Measurements from ENCODE around the gene DOCK8. TPM values are rescaled to one million over a fixed set of nuclear protein-coding genes. Genes with fewer than 3 reads are reported as not detected.
A peak's percentile ranks its signal among the peaks of the same experiment; 100 is the strongest.

DOCK8 gene
- total and polyA plus RNA-seq, 10 donors, result 34.3 to 275 (median 184) TPM

GRCh38 chr9:237858-238345 is 23.2 kb downstream of the DOCK8 start:
- Histone ChIP-seq H3K27me3 (replicated peaks in 1 of 7) (no peaks in the 10 kb centered on the region), H3K9me3 (peaks cover 0 to 21% (median 6%) of the 10 kb centered on the region in 8 donors), H3K36me3 (peaks cover 0 to 20% (median 0%) of the 10 kb centered on the region in 6 donors), H3K27ac (peak overlapping the region in 6 of 8 donors; percentile 30 to 75 (median 58)), H3K4me3 (no peak overlapping the region), H3K4me1 (peaks cover 4 to 60% (median 37%) of the 10 kb centered on the region in 6 donors)
- DNase-seq, result no peak
- 59 to 75% (median 70%) methylated on average over 4 of the region's 4 CpGs for WGBS, 5 donors
- TF ChIP-seq POLR2A (IDR thresholded peaks at IDR 0.05) (no peak), POLR2AphosphoS5 (IDR thresholded peaks at IDR 0.05) (no peak), CTCF (IDR thresholded peaks at IDR 0.05 in 8 of 11, conservative IDR thresholded peaks at IDR 0.05 in 3 of 11) (no peak)
- intact Hi-C loops (cut with DNase I; ENCODE audit: low total_unique reads), result no loop called here

DNA sequence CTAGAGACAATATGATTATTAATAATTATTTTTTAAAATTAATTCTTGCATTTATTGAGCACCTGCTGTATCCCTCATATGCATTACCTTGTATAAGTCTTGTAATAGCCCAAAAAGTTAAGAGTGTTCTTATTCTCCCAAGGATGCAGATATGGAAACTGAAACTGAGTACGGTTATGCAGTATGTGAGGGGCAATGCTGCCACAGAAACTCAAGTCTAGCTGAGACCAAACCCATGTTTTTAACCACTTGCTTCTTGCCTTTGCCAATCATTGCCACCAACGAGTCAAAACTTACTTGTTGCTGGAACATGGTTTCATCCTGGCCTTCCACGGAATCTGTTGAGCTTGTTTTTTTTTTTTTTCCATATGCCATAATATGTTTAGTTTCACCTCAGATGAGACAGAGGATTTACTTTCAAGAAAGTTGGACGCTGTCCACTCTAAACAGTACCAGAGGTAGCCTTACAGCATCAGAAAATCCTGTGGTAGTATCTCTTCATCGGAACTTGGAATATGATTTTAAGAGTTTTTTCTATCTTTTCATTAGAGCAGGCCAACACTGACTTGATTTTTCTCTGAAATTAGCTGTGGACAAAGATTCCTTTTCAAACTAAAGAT is 27.9 kb downstream of the DOCK8 start:
- no peaks in the 10 kb centered on the region for H3K27me3 ChIP-seq (replicated peaks in 1 of 7)
- intact Hi-C loops (cut with DNase I; ENCODE audit: low total_unique reads), result no loop called here
- WGBS, 5 donors, result 82 to 91% (median 83%) methylated on average over 5 of the region's 5 CpGs

GRCh38 chr9:248278-248961 is 33.8 kb downstream of the DOCK8 start:
- peaks cover 9 to 87% (median 38%) of the 10 kb centered on the region in 6 donors for H3K4me1 ChIP-seq
- peaks cover 0 to 18% (median 0%) of the 10 kb centered on the region in 6 donors for H3K36me3 ChIP-seq
- H3K27ac ChIP-seq, result peak overlapping the region in 6 of 8 donors; percentile 38 to 78 (median 76)
- TF ChIP-seq POLR2A (IDR thresholded peaks at IDR 0.05) (no peak), CTCF (IDR thresholded peaks at IDR 0.05 in 8 of 11, conservative IDR thresholded peaks at IDR 0.05 in 3 of 11) (no peak), POLR2AphosphoS5 (IDR thresholded peaks at IDR 0.05) (no peak)
- no peaks in the 10 kb centered on the region for H3K9me3 ChIP-seq
- 77 to 93% (median 84%) methylated on average over 2 of the region's 2 CpGs for WGBS, 5 donors
- H3K4me3 ChIP-seq, result no peak overlapping the region
- no peak for DNase-seq
- intact Hi-C loops (cut with DNase I; ENCODE audit: low total_unique reads), result no loop called here
- no peaks in the 10 kb centered on the region for H3K27me3 ChIP-seq (replicated peaks in 1 of 7)

More for the DNA sequence above, 27.9 kb downstream of the DOCK8 start:
- no peak overlapping the region for H3K4me3 ChIP-seq
- H3K4me1 ChIP-seq, result peaks cover 0 to 79% (median 35%) of the 10 kb centered on the region in 6 donors
- no peak for TF ChIP-seq POLR2A (IDR thresholded peaks at IDR 0.05)
- no peak for TF ChIP-seq POLR2AphosphoS5 (IDR thresholded peaks at IDR 0.05)
- no peak for TF ChIP-seq CTCF (IDR thresholded peaks at IDR 0.05 in 8 of 11, conservative IDR thresholded peaks at IDR 0.05 in 3 of 11)
- no peak for DNase-seq
- peak overlapping the region in 2 of 8 donors; percentile 16 to 37 for H3K27ac ChIP-seq
- no peaks in the 10 kb centered on the region for H3K9me3 ChIP-seq
- H3K36me3 ChIP-seq, result peaks cover 0 to 28% (median 0%) of the 10 kb centered on the region in 6 donors

GRCh38 chr9:249025-249424 is 34.4 kb downstream of the DOCK8 start:
- H3K4me3 ChIP-seq, result no peak overlapping the region
- H3K4me1 ChIP-seq, result peaks cover 10 to 93% (median 41%) of the 10 kb centered on the region in 6 donors
- 58 to 84% (median 71%) methylated on average over 3 of the region's 3 CpGs for WGBS, 5 donors
- DNase-seq, result no peak
- no peaks in the 10 kb centered on the region for H3K27me3 ChIP-seq (replicated peaks in 1 of 7)
- H3K36me3 ChIP-seq, result peaks cover 0 to 12% (median 0%) of the 10 kb centered on the region in 6 donors
- peak overlapping the region in 7 of 8 donors; percentile 38 to 78 (median 77) for H3K27ac ChIP-seq
- no peaks in the 10 kb centered on the region for H3K9me3 ChIP-seq
- no peak for TF ChIP-seq POLR2AphosphoS5 (IDR thresholded peaks at IDR 0.05)
- no peak for TF ChIP-seq POLR2A (IDR thresholded peaks at IDR 0.05)
- TF ChIP-seq CTCF (IDR thresholded peaks at IDR 0.05 in 8 of 11, conservative IDR thresholded peaks at IDR 0.05 in 3 of 11), result no peak
- intact Hi-C loops (cut with DNase I; ENCODE audit: low total_unique reads), result no loop called here
